Nephron progenitor cell (in vitro differentiated cells): ENCODE data around the gene ABL1.

ENCODE experiments used
- DNase-seq: peaks from one replicate; pipeline ENCODE4 v3.0.0; 2021
- H3K27ac Mint-ChIP-seq: 2 replicates; pipeline ENCODE4 v1.8.0; 2021; ENCODE audit warnings: mild to moderate bottlenecking, moderate library complexity, mixed read lengths
- H3K27me3 Mint-ChIP-seq: 2 replicates; pipeline ENCODE4 v1.8.0; 2021; ENCODE audit warnings: mild to moderate bottlenecking, low read depth, mixed read lengths; ENCODE audit not compliant: poor library complexity
- H3K36me3 Mint-ChIP-seq: 2 replicates; pipeline ENCODE4 v1.8.0; 2021; ENCODE audit warnings: low read depth, mixed read lengths
- H3K4me1 Mint-ChIP-seq: 2 replicates; pipeline ENCODE4 v1.8.0; 2021; ENCODE audit warnings: mixed read lengths
- H3K4me3 Mint-ChIP-seq: 2 replicates; pipeline ENCODE4 v1.8.0; 2021; ENCODE audit warnings: mild to moderate bottlenecking, moderate library complexity, mixed read lengths
- H3K9me3 Mint-ChIP-seq: 2 replicates; pipeline ENCODE4 v1.8.0; 2021; ENCODE audit warnings: mild to moderate bottlenecking, moderate library complexity, mixed read lengths
- CTCF ChIP-seq: fragments of 200-600 bp; sonication (generic); IDR thresholded peaks from 2 replicates; pipeline ENCODE4 v1.5.0; 2021; ENCODE audit warnings: antibody characterized with exemption

The ABL1 gene

GRCh38 chr9:130917168-130917960 lies 82.3 kb downstream of the ABL1 start:
- Mint-ChIP-seq H3K36me3 (no peaks in the 10 kb centered on the region), H3K9me3 (no peaks in the 10 kb centered on the region), H3K4me1 (peaks cover 40% of the 10 kb centered on the region), H3K27me3 (peaks cover 4% of the 10 kb centered on the region), H3K27ac (peak overlapping the region; percentile 51), H3K4me3 (no peak overlapping the region)
- TF ChIP-seq CTCF = no peak
- no peak for DNase-seq

- no peak for TF ChIP-seq CTCF
- no peaks in the 10 kb centered on the region for H3K9me3 Mint-ChIP-seq
- no peak overlapping the region for H3K27ac Mint-ChIP-seq
- H3K4me1 Mint-ChIP-seq = peaks cover 45% of the 10 kb centered on the region
- no peak overlapping the region for H3K4me3 Mint-ChIP-seq
- H3K36me3 Mint-ChIP-seq = no peaks in the 10 kb centered on the region
- peaks cover 4% of the 10 kb centered on the region for H3K27me3 Mint-ChIP-seq
- no peak for DNase-seq
Measured at GRCh38 chr9:130918101-130918825, 83.2 kb downstream of the ABL1 start.

- Mint-ChIP-seq H3K4me3 (no peak overlapping the region), H3K9me3 (no peaks in the 10 kb centered on the region), H3K4me1 (peaks cover 43% of the 10 kb centered on the region), H3K27ac (no peak overlapping the region), H3K27me3 (peaks cover 4% of the 10 kb centered on the region), H3K36me3 (no peaks in the 10 kb centered on the region)
- TF ChIP-seq CTCF = no peak
- no peak for DNase-seq
Measured at GRCh38 chr9:130918826-130919558, 83.9 kb downstream of the ABL1 start.

- Mint-ChIP-seq H3K9me3 (no peaks in the 10 kb centered on the region), H3K4me3 (no peak overlapping the region), H3K27me3 (peaks cover 4% of the 10 kb centered on the region), H3K36me3 (no peaks in the 10 kb centered on the region), H3K27ac (no peak overlapping the region), H3K4me1 (peaks cover 43% of the 10 kb centered on the region)
- no peak for DNase-seq
- no peak for TF ChIP-seq CTCF
Measured at GRCh38 chr9:130919559-130920145, 84.6 kb downstream of the ABL1 start.

GRCh38 chr9:130920233-130920632 lies 85.2 kb downstream of the ABL1 start:
- Mint-ChIP-seq H3K27me3 (peaks cover 4% of the 10 kb centered on the region), H3K4me1 (peaks cover 49% of the 10 kb centered on the region), H3K27ac (no peak overlapping the region), H3K36me3 (no peaks in the 10 kb centered on the region), H3K9me3 (no peaks in the 10 kb centered on the region), H3K4me3 (no peak overlapping the region)
- DNase-seq = no peak
- no peak for TF ChIP-seq CTCF
